Mesothelial cell of epicardium (in vitro differentiated cells): Measurements from ENCODE around the gene KCNIP4. TPM values are rescaled to one million over a fixed set of nuclear protein-coding genes. Genes with fewer than 3 reads are reported as not detected.

ENCODE experiments used
- DNase-seq, 2 experiments: peaks; one replicate each; pipeline ENCODE4 v3.0.0; 2021; ENCODE audit warnings: low spot score in 2 of 2; ENCODE audit not compliant: unreplicated experiment in 2 of 2
- H3K27ac Mint-ChIP-seq: 2 replicates; pipeline ENCODE4 v1.8.0; 2021; ENCODE audit warnings: mixed read lengths
- H3K27me3 Mint-ChIP-seq: 2 replicates; pipeline ENCODE4 v1.8.0; 2021; ENCODE audit warnings: low read depth, mixed read lengths
- H3K36me3 Mint-ChIP-seq: 2 replicates; pipeline ENCODE4 v1.8.0; 2021; ENCODE audit warnings: mixed read lengths
- H3K4me1 Mint-ChIP-seq: 2 replicates; pipeline ENCODE4 v1.8.0; 2021; ENCODE audit warnings: mixed read lengths
- H3K4me3 Mint-ChIP-seq: 2 replicates; pipeline ENCODE4 v1.8.0; 2021; ENCODE audit warnings: mild to moderate bottlenecking, moderate library complexity, mixed read lengths
- H3K9me3 Mint-ChIP-seq: 2 replicates; pipeline ENCODE4 v1.8.0; 2021; ENCODE audit warnings: mixed read lengths
- total RNA-seq: library from RNA; stranded (reverse); gene quantifications from 3 replicates; pipeline ENCODE4 v1.2.1, GENCODE V29; 2021
- TF ChIP-seq, protein P1 (sequence below): fragments of 200-600 bp; sonication (generic); IDR thresholded peaks from one replicate; pipeline ENCODE4 v1.5.0; 2021; ENCODE audit warnings: antibody characterized with exemption; ENCODE audit not compliant: unreplicated experiment

KCNIP4 gene
- total RNA-seq, 1 donor from 2014 or later: 3.0 TPM

- Mint-ChIP-seq H3K27ac (no peak overlapping the region), H3K4me3 (no peak overlapping the region), H3K9me3 (peaks cover 6% of the 10 kb centered on the region), H3K27me3 (peaks cover 54% of the 10 kb centered on the region), H3K4me1 (peaks cover 11% of the 10 kb centered on the region), H3K36me3 (no peaks in the 10 kb centered on the region)
- TF ChIP-seq, protein P1, sequence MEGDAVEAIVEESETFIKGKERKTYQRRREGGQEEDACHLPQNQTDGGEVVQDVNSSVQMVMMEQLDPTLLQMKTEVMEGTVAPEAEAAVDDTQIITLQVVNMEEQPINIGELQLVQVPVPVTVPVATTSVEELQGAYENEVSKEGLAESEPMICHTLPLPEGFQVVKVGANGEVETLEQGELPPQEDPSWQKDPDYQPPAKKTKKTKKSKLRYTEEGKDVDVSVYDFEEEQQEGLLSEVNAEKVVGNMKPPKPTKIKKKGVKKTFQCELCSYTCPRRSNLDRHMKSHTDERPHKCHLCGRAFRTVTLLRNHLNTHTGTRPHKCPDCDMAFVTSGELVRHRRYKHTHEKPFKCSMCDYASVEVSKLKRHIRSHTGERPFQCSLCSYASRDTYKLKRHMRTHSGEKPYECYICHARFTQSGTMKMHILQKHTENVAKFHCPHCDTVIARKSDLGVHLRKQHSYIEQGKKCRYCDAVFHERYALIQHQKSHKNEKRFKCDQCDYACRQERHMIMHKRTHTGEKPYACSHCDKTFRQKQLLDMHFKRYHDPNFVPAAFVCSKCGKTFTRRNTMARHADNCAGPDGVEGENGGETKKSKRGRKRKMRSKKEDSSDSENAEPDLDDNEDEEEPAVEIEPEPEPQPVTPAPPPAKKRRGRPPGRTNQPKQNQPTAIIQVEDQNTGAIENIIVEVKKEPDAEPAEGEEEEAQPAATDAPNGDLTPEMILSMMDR: no peak
- no peak for DNase-seq
These were observed 961.4 kb downstream of the KCNIP4 start for GRCh38 chr4:20987191-20987590.

- Mint-ChIP-seq H3K9me3 (no peaks in the 10 kb centered on the region), H3K36me3 (no peaks in the 10 kb centered on the region)
- TF ChIP-seq, protein P1: no peak
These were observed 964.1 kb downstream of the KCNIP4 start for GRCh38 chr4:20984576-20984836.

GRCh38 chr4:20983763-20984575 lies 964.6 kb downstream of the KCNIP4 start:
- peaks cover 63% of the 10 kb centered on the region for H3K27me3 Mint-ChIP-seq
- H3K27ac Mint-ChIP-seq: no peak overlapping the region
- H3K4me1 Mint-ChIP-seq: peaks cover 11% of the 10 kb centered on the region

More at GRCh38 chr4:20984576-20984836, 964.1 kb downstream of the KCNIP4 start:
- Mint-ChIP-seq H3K4me1 (peaks cover 11% of the 10 kb centered on the region), H3K27me3 (peaks cover 63% of the 10 kb centered on the region), H3K4me3 (peak overlapping the region; percentile 66), H3K27ac (no peak overlapping the region)
- no peak for DNase-seq

DNA sequence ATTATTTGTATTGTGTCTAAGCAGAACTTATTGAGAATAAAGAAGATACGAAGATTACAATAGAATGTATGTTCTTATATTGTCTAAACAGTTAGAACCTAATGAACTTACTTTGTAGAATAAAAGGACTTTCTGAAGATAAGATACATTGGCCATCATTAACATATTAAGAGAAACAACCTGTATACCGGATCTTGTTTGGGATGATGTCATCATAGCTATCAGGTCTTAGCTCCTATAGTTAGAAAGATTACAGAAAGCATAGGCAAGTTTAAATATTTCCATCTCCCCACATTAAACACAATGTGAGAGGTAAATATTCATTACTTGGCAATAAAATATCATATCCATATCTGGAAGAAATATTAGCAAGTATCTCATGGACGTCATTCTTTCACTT lies 966.0 kb downstream of the KCNIP4 start:
- Mint-ChIP-seq H3K27me3 (peaks cover 57% of the 10 kb centered on the region), H3K4me1 (peaks cover 11% of the 10 kb centered on the region), H3K36me3 (no peaks in the 10 kb centered on the region), H3K27ac (no peak overlapping the region), H3K9me3 (no peaks in the 10 kb centered on the region), H3K4me3 (no peak overlapping the region)
- DNase-seq: no peak
- TF ChIP-seq, protein P1: no peak

More at GRCh38 chr4:20983763-20984575, 964.6 kb downstream of the KCNIP4 start:
- Mint-ChIP-seq H3K9me3 (no peaks in the 10 kb centered on the region), H3K4me3 (peak overlapping the region; percentile 66), H3K36me3 (no peaks in the 10 kb centered on the region)
- TF ChIP-seq, protein P1: no peak
- peak in 1 of 2 experiments; percentile 46 for DNase-seq

DNA sequence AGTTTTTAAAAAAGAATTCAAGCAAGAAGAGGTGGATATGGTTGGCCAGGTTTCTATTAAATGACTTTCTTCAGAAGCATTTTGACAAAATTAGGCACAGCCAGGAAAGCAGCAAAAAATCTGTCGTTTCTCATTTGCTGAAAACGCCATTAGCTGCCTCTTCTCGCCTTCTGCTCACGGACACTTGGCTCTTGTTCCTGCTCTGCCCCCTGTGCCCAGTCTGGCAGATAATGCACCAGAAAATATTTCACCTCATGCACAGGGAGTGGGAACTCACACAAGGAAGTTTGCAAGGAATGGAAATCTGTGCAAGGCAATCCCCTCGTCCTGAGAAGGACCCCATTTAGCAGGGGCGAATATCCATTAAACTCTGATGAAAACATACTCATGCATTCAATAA lies 988.3 kb downstream of the KCNIP4 start:
- Mint-ChIP-seq H3K4me3 (no peak overlapping the region), H3K27me3 (peaks cover 21% of the 10 kb centered on the region), H3K4me1 (no peaks in the 10 kb centered on the region), H3K36me3 (no peaks in the 10 kb centered on the region), H3K27ac (no peak overlapping the region), H3K9me3 (no peaks in the 10 kb centered on the region)
- no peak for DNase-seq
- TF ChIP-seq, protein P1: no peak
